Iris pigment epithelial cell (primary cell): Measurements from ENCODE around the gene GJB2.

Experiments used
- DNase-seq: peaks from one replicate; pipeline ENCODE4 v3.0.0-alpha.2; 2011; ENCODE audit warnings: low read depth

GJB2 gene

DNA sequence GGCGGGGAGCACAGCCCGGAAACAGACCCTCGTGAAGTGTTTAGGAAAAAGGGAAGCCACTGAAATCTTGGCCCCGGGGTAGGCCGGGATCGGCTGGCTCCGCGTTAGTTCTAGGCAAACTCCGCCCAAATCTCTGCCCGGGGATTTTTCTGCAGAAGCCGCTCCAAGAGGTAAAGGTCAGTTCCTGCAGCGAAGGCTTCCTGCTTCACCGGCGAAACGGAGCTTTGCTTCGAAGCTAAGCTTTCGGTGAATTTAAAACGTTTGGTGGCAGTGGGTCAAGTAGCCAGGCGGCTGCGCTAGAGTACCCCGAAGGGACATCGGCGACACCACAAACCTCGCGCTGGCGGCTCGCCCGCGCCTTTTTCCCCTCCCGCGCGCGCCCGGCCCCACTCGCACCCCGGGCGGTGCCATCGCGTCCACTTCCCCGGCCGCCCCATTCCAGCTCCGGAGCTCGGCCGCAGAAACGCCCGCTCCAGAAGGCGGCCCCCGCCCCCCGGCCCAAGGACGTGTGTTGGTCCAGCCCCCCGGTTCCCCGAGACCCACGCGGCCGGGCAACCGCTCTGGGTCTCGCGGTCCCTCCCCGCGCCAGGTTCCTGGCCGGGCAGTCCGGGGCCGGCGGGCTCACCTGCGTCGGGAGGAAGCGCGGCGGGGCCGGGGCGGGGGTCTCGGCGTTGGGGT lies 441 bp downstream of the GJB2 start:
- DNase-seq = no peak

- DNase-seq = no peak
Measured at GRCh38 chr13:20191311-20192157, 1.2 kb downstream of the GJB2 start.

- peak; percentile 47 for DNase-seq
Measured at GRCh38 chr13:20190481-20191310, 2.0 kb downstream of the GJB2 start.

- DNase-seq = no peak
Measured at GRCh38 chr13:20190076-20190475, 2.7 kb downstream of the GJB2 start.

GRCh38 chr13:20188667-20189553 lies 3.8 kb downstream of the GJB2 start:
- no peak for DNase-seq

DNA sequence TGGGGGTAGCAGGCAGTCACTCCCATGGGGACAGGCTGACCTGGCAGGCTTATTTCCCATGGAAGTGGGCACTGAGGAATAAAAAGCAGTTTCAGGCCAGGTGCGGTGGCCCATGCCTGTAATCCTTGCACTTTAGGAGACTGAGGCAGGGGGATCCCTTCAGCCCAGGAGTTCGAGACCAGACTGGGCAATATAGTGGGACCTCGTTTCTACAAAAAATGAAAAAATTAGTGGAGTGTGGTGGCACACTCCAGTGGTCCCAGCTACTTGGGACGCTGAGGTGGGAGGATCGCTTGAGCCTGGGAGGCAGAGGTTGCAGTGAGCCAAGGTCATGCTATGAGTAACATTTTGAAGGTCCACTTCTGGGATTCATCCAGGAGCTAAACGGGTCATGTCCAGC lies 6.0 kb downstream of the GJB2 start:
- no peak for DNase-seq

DNA sequence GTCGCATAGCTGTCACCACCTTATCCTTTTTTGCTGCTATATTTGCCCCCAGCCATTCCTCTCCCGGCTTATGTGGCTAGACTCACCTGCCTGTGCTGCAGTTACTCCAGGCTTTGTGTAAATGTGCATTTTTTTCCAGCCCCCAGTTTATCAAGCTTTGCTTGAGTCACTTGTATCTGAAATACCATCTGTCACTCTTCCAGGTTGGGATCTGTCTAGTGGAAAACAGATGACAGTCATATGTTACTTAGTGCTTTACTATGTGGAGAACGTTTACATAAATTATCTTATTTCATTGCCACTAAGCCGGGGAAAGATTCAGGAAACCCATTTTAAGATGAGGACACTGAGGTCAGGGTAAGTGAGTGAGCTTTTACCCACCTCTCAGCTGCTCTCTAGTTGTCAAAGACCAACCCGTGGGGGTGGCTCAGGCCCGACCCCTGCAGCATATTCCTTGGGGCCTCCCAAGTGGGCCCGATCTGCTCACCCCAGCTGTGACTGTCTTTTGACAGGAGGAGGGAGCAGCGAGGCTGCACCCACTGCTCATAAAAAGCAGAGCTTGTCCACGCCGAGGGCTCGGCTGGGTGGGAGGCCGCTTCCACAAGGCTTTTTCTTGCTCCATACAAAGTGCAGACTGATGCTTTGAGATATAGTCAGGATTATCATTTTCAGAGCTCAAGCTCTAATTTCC lies 7.2 kb downstream of the GJB2 start:
- DNase-seq = no peak

DNA sequence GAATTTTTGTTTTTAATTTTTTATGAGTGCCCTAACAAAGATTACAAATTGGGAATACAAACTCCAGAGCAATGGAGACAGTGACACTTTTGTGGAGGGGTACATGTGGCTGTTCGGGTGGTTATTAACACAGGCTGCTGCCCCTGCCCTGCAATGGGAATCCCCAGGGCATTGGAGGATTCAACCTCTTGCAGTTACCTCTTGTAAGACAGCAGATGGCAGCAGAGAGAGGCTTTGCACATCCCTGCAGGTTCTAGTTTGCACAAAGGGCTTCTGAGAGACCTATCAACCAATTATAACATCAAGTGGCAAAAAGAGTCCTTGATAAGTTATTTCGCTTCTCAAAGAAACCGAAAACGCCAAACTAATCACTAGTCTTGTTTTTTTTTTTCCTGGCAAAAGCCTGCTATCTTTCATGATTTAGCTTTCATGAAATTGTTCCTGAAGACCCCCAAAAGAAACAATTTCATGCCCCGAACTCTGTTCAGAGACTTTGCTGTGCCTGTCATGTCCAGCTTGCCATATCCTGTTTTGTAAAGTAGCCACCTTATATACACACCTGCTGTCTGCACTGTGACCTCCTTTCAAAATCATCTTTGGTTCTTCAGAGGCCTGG lies 10.4 kb downstream of the GJB2 start:
- DNase-seq = peak; percentile 72

GRCh38 chr13:20181188-20181587 lies 11.6 kb downstream of the GJB2 start:
- DNase-seq = no peak

- no peak for DNase-seq
Measured at GRCh38 chr13:20178156-20178555, 14.6 kb downstream of the GJB2 start.

DNA sequence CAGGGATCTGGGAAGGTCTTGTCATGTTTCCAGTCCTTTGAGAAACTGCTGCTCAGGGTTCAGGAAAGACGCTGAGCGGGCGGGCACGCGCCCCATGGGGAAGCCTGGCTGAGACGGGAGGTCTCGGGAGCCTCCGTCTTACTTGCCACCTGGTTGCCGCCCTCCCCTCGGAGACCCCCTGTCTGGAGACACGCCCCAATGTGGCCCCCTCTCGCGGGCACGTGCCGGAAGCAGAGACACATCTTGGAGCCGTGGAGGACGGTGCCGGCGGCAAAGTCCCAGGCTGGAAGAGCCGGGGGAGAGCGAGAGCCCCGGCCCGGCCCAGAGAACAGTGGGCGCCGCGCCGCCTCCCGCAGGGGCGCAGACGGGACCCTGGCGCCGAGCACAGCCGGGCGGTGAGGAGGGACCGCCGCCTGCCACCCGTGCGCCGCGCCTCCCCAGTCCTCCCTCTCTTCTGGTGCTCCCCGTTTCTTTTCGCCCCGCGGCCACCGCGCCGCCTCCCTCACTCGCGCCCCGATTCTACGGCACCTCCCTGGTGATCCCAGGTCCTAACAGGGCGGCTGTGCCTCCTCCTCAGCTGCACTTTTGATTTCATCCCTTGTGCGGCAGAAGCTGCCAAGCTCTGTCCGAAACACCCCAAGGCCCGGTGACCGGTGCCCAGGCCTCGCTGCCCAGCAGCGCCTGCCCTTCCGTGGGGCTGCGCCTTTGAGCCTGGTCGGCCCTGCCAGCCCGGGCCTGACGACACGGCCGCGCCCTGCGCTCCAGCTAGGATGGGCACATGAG lies 15.5 kb downstream of the GJB2 start:
- no peak for DNase-seq

- no peak for DNase-seq
Measured at GRCh38 chr13:20175907-20176652, 16.7 kb downstream of the GJB2 start.

GRCh38 chr13:20175406-20175794 lies 17.3 kb downstream of the GJB2 start:
- no peak for DNase-seq

GRCh38 chr13:20174656-20175405 lies 17.9 kb downstream of the GJB2 start:
- peak; percentile 93 for DNase-seq

DNA sequence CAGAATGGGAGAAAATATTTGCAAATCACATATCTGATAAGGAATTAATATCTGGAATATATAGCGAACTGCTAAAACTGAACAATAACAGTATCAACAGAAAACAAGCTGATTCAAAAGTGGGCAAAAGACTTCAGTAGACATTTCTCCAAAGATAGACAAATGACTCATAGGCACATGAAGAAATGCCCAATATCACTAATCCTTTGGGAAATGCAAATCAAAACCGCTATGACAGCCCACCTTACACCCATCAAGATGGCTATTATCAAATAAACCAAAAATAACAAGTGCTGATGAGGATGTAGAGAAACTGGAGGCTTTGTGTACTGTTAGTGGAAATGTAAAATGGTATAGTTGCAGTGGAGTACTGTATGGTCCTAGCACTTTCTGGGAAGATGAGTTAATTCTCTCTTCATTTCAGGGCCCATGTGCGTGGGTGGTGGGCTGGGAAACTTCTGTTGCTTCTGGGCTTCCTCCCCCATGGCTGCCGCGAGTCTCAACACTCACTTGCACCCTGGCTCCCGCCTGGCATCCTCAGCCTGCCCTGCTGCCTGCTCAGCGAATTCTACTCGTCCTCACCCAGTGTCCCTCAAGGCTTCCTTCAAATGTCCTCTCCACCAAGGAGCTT lies 19.5 kb downstream of the GJB2 start:
- no peak for DNase-seq

DNA sequence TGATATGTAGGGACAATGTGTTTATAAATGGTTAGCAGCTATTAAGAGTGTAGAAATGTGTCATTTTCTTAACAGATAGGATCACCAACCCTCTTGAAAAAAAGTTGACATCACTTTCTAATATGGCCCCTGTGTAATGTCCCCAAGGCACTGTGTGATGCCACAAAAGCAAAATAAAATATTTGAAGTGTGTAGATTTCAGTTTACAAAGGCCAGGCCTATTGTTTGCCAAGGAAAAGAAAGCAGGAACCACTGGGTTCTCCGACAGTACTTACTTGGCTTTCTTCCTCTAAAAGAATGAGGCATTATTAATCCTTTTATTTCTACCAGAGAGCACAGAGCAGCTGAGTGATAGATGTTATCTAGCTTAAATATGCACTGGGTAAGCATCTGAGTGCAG lies 21.4 kb downstream of the GJB2 start:
- no peak for DNase-seq

DNA sequence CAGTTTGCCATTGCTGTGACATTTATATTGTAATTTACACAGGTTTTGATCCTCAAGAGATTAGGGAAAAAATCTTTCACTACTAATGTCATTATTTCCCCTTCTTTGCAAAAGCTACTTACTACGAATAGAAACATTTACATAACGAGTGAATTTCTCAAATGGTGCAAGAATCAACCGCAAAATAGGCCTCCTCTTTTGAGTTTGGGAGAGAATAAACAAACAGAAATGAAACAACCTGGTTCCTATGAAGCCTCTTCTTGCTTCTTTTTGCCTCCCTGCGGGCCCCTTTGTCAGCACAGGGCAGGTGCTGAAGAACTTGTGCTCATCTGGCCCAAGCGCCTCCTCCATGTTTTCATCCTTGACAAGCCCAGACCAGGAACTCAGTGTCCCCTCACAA lies 21.8 kb downstream of the GJB2 start:
- no peak for DNase-seq

DNA sequence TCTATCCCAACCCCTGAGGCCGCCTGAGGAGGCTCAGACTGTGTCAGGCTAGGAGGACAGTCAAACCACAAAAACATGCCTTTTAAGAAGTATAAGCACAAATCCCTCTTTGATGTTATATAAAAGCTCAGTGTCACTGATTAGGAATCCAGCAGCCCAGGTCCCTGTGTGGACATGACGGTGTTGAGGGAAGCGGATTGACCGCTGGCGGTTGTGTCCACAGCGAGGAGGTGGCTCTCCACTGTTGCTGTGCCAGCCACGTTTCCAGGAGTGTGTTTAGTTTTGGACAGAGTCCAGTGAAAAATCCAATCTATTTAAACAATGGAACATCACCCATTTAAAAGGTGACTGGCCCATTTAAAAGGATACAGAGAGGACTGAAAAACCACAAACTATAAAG lies 24.3 kb downstream of the GJB2 start:
- no peak for DNase-seq
